ENCODE measurements around the gene MYLK4. TPM values are rescaled to one million over a fixed set of nuclear protein-coding genes. Genes with fewer than 3 reads are reported as not detected.

MYLK4 gene
- total and polyA plus RNA-seq, 2 of the 13 experiments (the other 11 are each of a cell fraction or from before 2014, with no cell fraction given) = 0.26 to 0.29 TPM

DNA sequence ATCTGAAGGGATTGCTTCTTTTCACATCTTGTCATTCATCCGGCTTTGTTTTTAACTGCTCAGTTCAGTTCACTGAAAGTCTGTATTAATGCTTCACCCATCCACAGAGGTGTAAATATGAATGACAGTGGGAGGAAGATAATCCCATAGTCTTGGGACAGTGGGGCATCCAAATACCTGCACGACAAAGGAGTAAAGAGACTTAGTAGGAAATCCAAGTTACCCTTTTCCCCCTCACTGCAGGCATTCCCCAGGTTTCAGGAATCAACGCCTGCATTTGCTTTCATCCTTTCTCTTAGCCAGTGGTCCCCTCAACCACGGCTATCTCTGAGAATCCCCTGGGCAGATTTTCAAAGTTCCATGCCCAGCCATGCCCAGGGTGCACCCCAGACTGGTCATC is 110.2 kb downstream of the MYLK4 start:
- BruUV-seq (replicated peaks) = no TSS peak
- Histone ChIP-seq H3K4me3 (replicated peaks in 1 of 3; ENCODE audit: insufficient read depth in 1 of 3, low read depth in 2 of 3, low read length in 3 of 3) (no peak overlapping the region), H3K27ac (ENCODE audit: extremely low read length, insufficient read depth, low read length) (no peak overlapping the region), H2AFZ (ENCODE audit: low read length) (no peak overlapping the region), H4K20me1 (ENCODE audit: insufficient read depth, low read length) (no peaks in the 10 kb centered on the region), H3K4me2 (ENCODE audit: low read depth, low read length) (no peak overlapping the region), H3K27me3 (ENCODE audit: control insufficient read depth in 1 of 2, insufficient read depth in 2 of 2, low read length in 2 of 2) (peaks cover 1 to 77% of the 10 kb centered on the region in 2 experiments; a peak in 4 of 5 replicates), H3K36me3 (replicated peaks in 1 of 2; ENCODE audit: control insufficient read depth in 1 of 2, insufficient read depth in 2 of 2, low read length in 2 of 2) (no peaks in the 10 kb centered on the region), H3K9ac (ENCODE audit: insufficient read depth, low read depth, low read length) (no peak overlapping the region), H3K9me3 (ENCODE audit: low read length) (no peaks in the 10 kb centered on the region), H3K79me2 (ENCODE audit: insufficient read depth, low read length) (no peaks in the 10 kb centered on the region), H3K4me1 (ENCODE audit: insufficient read depth, low read length) (no peaks in the 10 kb centered on the region)
- in situ Hi-C loops (cut with HindIII; ENCODE audit: extremely low pct_ligation_motif_present, low pct_unique_long_range_greater_than_20kb) (no loop called here), intact Hi-C loops (cut with micrococcal nuclease; ENCODE audit: unreplicated experiment) (no loop called here)
- WGBS (ENCODE audit: low lambda C conversion rate) = 40% methylated on average over 4 of the region's 4 CpGs
- no peak for FAIRE-seq
- CTCF ChIA-PET (ENCODE audit: low intra/inter-chr PET ratio, low total read pairs) = no interaction called here
- TF ChIP-seq ZNF749 (CRISPR knock-in tag; IDR thresholded peaks at IDR 0.05; ENCODE audit: borderline replicate concordance) = no peak
- no peak for TF ChIP-seq ZNF225 (CRISPR knock-in tag; IDR thresholded peaks at IDR 0.05)
- no peak for TF ChIP-seq ZNF235 (CRISPR knock-in tag; IDR thresholded peaks at IDR 0.05; ENCODE audit: borderline replicate concordance)
- TF ChIP-seq ZNF761 (CRISPR knock-in tag; conservative IDR thresholded peaks at IDR 0.05) = no peak
- no peak for TF ChIP-seq ZNF382 (CRISPR knock-in tag; IDR thresholded peaks at IDR 0.05; ENCODE audit: borderline replicate concordance)
- no peak for TF ChIP-seq MIXL1 (CRISPR knock-in tag; IDR thresholded peaks at IDR 0.05)
- TF ChIP-seq, protein P1, sequence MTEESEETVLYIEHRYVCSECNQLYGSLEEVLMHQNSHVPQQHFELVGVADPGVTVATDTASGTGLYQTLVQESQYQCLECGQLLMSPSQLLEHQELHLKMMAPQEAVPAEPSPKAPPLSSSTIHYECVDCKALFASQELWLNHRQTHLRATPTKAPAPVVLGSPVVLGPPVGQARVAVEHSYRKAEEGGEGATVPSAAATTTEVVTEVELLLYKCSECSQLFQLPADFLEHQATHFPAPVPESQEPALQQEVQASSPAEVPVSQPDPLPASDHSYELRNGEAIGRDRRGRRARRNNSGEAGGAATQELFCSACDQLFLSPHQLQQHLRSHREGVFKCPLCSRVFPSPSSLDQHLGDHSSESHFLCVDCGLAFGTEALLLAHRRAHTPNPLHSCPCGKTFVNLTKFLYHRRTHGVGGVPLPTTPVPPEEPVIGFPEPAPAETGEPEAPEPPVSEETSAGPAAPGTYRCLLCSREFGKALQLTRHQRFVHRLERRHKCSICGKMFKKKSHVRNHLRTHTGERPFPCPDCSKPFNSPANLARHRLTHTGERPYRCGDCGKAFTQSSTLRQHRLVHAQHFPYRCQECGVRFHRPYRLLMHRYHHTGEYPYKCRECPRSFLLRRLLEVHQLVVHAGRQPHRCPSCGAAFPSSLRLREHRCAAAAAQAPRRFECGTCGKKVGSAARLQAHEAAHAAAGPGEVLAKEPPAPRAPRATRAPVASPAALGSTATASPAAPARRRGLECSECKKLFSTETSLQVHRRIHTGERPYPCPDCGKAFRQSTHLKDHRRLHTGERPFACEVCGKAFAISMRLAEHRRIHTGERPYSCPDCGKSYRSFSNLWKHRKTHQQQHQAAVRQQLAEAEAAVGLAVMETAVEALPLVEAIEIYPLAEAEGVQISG (CRISPR knock-in tag; IDR thresholded peaks at IDR 0.05) = no peak
- no peak for TF ChIP-seq ZNF326 (CRISPR knock-in tag; IDR thresholded peaks at IDR 0.05; ENCODE audit: borderline replicate concordance)
- TF ChIP-seq, protein P2, sequence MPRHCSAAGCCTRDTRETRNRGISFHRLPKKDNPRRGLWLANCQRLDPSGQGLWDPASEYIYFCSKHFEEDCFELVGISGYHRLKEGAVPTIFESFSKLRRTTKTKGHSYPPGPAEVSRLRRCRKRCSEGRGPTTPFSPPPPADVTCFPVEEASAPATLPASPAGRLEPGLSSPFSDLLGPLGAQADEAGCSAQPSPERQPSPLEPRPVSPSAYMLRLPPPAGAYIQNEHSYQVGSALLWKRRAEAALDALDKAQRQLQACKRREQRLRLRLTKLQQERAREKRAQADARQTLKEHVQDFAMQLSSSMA (CRISPR knock-in tag; IDR thresholded peaks at IDR 0.05) = no peak
- no peak for TF ChIP-seq ZFP36L2 (CRISPR knock-in tag; IDR thresholded peaks at IDR 0.05)
- no peak for TF ChIP-seq ZNF143 (CRISPR knock-in tag; IDR thresholded peaks at IDR 0.05)
- TF ChIP-seq, protein P3, sequence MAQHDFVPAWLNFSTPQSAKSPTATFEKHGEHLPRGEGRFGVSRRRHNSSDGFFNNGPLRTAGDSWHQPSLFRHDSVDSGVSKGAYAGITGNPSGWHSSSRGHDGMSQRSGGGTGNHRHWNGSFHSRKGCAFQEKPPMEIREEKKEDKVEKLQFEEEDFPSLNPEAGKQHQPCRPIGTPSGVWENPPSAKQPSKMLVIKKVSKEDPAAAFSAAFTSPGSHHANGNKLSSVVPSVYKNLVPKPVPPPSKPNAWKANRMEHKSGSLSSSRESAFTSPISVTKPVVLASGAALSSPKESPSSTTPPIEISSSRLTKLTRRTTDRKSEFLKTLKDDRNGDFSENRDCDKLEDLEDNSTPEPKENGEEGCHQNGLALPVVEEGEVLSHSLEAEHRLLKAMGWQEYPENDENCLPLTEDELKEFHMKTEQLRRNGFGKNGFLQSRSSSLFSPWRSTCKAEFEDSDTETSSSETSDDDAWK (CRISPR knock-in tag; IDR thresholded peaks at IDR 0.05) = no peak
- TF ChIP-seq ZNF543 (CRISPR knock-in tag; IDR thresholded peaks at IDR 0.05) = no peak
- TF ChIP-seq RFXAP (CRISPR knock-in tag; IDR thresholded peaks at IDR 0.05; ENCODE audit: borderline replicate concordance) = no peak
- no peak for TF ChIP-seq ZNF333 (CRISPR knock-in tag; IDR thresholded peaks at IDR 0.05; ENCODE audit: borderline replicate concordance)
- TF ChIP-seq, protein P4, sequence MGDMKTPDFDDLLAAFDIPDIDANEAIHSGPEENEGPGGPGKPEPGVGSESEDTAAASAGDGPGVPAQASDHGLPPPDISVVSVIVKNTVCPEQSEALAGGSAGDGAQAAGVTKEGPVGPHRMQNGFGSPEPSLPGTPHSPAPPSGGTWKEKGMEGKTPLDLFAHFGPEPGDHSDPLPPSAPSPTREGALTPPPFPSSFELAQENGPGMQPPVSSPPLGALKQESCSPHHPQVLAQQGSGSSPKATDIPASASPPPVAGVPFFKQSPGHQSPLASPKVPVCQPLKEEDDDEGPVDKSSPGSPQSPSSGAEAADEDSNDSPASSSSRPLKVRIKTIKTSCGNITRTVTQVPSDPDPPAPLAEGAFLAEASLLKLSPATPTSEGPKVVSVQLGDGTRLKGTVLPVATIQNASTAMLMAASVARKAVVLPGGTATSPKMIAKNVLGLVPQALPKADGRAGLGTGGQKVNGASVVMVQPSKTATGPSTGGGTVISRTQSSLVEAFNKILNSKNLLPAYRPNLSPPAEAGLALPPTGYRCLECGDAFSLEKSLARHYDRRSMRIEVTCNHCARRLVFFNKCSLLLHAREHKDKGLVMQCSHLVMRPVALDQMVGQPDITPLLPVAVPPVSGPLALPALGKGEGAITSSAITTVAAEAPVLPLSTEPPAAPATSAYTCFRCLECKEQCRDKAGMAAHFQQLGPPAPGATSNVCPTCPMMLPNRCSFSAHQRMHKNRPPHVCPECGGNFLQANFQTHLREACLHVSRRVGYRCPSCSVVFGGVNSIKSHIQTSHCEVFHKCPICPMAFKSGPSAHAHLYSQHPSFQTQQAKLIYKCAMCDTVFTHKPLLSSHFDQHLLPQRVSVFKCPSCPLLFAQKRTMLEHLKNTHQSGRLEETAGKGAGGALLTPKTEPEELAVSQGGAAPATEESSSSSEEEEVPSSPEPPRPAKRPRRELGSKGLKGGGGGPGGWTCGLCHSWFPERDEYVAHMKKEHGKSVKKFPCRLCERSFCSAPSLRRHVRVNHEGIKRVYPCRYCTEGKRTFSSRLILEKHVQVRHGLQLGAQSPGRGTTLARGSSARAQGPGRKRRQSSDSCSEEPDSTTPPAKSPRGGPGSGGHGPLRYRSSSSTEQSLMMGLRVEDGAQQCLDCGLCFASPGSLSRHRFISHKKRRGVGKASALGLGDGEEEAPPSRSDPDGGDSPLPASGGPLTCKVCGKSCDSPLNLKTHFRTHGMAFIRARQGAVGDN (CRISPR knock-in tag; IDR thresholded peaks at IDR 0.05) = no peak
- TF ChIP-seq MXD4 (CRISPR knock-in tag; IDR thresholded peaks at IDR 0.05) = no peak
- TF ChIP-seq NFIC (IDR thresholded peaks at IDR 0.05; ENCODE audit: low read length) = no peak
- POLR2A ChIA-PET = no interaction called here
- DNase-seq (ENCODE audit: low spot score) = no peak
- ATAC-seq = no peak

Data from HepG2 (cell line).